DND-41 (cell line): ENCODE measurements around the gene UGT1A6.
"Not testable (repeated sequence)": the region's sequence is repeated elsewhere in the genome, so short reads cannot be mapped to it uniquely, and the experiment has no call there.

ENCODE experiments used
- ATAC-seq: fragments of 200-7000 bp; cut with Tn5 transposase; 3 replicates; pipeline ENCODE4 v1.9.1; 2021; ENCODE audit warnings: low read depth; ENCODE audit not compliant: insufficient read depth
- DNase-seq: peaks from one replicate; pipeline ENCODE4 v3.0.0-alpha.2; 2020
- H2AFZ ChIP-seq: 2 replicates; pipeline ENCODE4 v1.6.0; 2012; ENCODE audit warnings: low read depth, low read length
- H3K27ac ChIP-seq: 2 replicates; pipeline ENCODE4 v1.5.1; 2012; ENCODE audit warnings: low read length, inconsistent platforms
- H3K27me3 ChIP-seq: fragments of 200-600 bp; sonication (generic); 2 replicates; pipeline ENCODE4 v1.6.0; 2012; ENCODE audit warnings: low read length, mild to moderate bottlenecking, inconsistent platforms; ENCODE audit not compliant: insufficient read depth, poor library complexity
- H3K36me3 ChIP-seq: 2 replicates; pipeline ENCODE4 v1.5.1; 2012; ENCODE audit warnings: low read length, inconsistent platforms; ENCODE audit not compliant: insufficient read depth
- H3K4me1 ChIP-seq: 2 replicates; pipeline ENCODE4 v1.5.1; 2012; ENCODE audit warnings: mild to moderate bottlenecking, low read length; ENCODE audit not compliant: insufficient read depth
- H3K4me2 ChIP-seq: 2 replicates; pipeline ENCODE4 v1.6.0; 2012; ENCODE audit warnings: mild to moderate bottlenecking, moderate library complexity, low read length, inconsistent platforms; ENCODE audit not compliant: insufficient read depth
- H3K4me3 ChIP-seq, 2 experiments: fragments of 200-600 bp in 1 of 2; shearing (Covaris generic) in 1 of 2; 2 replicates each; pipeline ENCODE4 v1.5.1; 2012 to 2016; ENCODE audit warnings: inconsistent platforms in 2 of 2, low read length in 2 of 2, mild to moderate bottlenecking in 2 of 2, low read depth in 1 of 2, moderate library complexity in 1 of 2
- H3K79me2 ChIP-seq: 2 replicates; pipeline ENCODE4 v1.6.0; 2012; ENCODE audit warnings: low read length, inconsistent platforms; ENCODE audit not compliant: insufficient read depth
- H3K9ac ChIP-seq: 2 replicates; pipeline ENCODE4 v1.6.0; 2012; ENCODE audit warnings: low read depth, mild to moderate bottlenecking, inconsistent platforms, low read length, moderate library complexity
- H3K9me3 ChIP-seq: 2 replicates; pipeline ENCODE4 v1.5.1; 2012; ENCODE audit warnings: low read length, moderate library complexity, mild to moderate bottlenecking, inconsistent platforms; ENCODE audit not compliant: insufficient read depth, severe bottlenecking
- H4K20me1 ChIP-seq: 2 replicates; pipeline ENCODE4 v1.6.0; 2012; ENCODE audit warnings: low read length; ENCODE audit not compliant: insufficient read depth
- EZH2 ChIP-seq: IDR thresholded peaks from 3 replicates; pipeline ENCODE4 v1.6.1; 2012; ENCODE audit warnings: borderline replicate concordance, low read depth, mild to moderate bottlenecking, moderate library complexity, low read length, inconsistent platforms; ENCODE audit not compliant: severe bottlenecking
- TF ChIP-seq, protein P1 (sequence below): IDR thresholded peaks from 2 replicates; pipeline ENCODE4 v1.5.1; 2012; ENCODE audit warnings: borderline replicate concordance, low read length, moderate library complexity, mild to moderate bottlenecking; ENCODE audit not compliant: poor library complexity, severe bottlenecking; ENCODE audit errors: extremely low read depth

The UGT1A6 gene

DNA sequence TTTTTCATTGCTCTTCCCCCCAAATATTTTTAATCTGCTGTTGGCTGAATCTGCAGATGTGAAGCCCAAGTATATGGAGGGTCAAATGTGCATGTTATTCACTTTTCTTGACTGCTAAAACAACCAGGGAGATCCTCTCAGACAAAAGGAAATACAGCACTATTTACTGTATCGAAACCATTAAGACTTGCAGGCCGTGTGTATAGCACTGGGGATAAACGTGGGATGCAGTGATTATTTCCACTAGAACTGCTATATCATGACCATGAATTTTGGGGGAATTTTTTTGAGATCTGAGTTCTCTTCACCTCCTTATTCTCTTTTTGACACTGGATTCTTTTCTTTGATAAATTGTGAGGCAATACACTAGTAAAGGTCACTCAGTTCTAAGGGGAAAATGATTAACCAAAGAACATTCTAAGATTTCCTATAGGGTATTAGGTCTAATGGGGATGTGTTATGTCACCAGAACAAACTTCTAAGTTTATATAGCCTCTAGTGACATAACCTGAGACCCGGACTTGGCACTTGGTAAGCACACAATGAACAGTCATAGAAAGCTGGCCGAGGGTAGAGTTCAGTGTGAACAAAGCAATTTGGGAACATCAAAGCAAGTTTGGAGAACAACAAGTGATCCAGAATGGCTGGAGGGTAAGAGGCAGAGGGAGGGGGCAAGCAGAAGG is 52.5 kb downstream of the UGT1A6 start:
- TF ChIP-seq, protein P1, sequence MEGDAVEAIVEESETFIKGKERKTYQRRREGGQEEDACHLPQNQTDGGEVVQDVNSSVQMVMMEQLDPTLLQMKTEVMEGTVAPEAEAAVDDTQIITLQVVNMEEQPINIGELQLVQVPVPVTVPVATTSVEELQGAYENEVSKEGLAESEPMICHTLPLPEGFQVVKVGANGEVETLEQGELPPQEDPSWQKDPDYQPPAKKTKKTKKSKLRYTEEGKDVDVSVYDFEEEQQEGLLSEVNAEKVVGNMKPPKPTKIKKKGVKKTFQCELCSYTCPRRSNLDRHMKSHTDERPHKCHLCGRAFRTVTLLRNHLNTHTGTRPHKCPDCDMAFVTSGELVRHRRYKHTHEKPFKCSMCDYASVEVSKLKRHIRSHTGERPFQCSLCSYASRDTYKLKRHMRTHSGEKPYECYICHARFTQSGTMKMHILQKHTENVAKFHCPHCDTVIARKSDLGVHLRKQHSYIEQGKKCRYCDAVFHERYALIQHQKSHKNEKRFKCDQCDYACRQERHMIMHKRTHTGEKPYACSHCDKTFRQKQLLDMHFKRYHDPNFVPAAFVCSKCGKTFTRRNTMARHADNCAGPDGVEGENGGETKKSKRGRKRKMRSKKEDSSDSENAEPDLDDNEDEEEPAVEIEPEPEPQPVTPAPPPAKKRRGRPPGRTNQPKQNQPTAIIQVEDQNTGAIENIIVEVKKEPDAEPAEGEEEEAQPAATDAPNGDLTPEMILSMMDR: no peak
- TF ChIP-seq EZH2: no peak
- H3K27me3 ChIP-seq: peaks cover 3% of the 10 kb centered on the region
- ATAC-seq (no peak), DNase-seq (no peak)
- no peaks in the 10 kb centered on the region for H4K20me1 ChIP-seq
- H3K27ac ChIP-seq: no peak overlapping the region
- H3K4me2 ChIP-seq: no peak overlapping the region
- H3K4me3 ChIP-seq: no peak overlapping the region
- H3K4me1 ChIP-seq: no peaks in the 10 kb centered on the region
- no peak overlapping the region for H3K9ac ChIP-seq
- H3K9me3 ChIP-seq: peaks cover 3% of the 10 kb centered on the region
- H3K36me3 ChIP-seq: no peaks in the 10 kb centered on the region
- H3K79me2 ChIP-seq: no peaks in the 10 kb centered on the region
- H2AFZ ChIP-seq: no peak overlapping the region

DNA sequence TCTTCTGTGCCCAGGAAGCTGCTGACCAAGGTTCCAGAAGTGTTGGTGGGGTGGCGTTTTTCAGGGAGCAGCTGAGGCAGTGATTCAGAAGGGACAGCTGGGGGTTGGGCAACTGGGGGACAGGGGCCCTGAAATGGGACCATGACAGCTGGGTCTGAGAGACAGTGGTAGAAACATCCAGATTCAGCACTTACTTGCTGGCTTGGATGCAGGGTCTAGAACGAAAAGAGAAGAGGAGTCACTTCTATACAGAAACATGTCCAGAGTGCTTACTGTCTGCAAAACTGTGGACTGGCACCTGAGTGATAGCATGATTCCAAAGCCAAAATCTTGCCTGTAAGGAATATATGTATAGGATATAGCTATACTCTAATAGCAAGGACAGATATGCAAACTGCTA is 53.1 kb downstream of the UGT1A6 start:
- not testable (repeated sequence) for ATAC-seq, H3K4me1 ChIP-seq, H3K36me3 ChIP-seq, DNase-seq, H3K9ac ChIP-seq, H2AFZ ChIP-seq, H3K4me2 ChIP-seq, H3K79me2 ChIP-seq, H3K27ac ChIP-seq, H3K4me3 ChIP-seq, H3K27me3 ChIP-seq, H3K9me3 ChIP-seq, H4K20me1 ChIP-seq

DNA sequence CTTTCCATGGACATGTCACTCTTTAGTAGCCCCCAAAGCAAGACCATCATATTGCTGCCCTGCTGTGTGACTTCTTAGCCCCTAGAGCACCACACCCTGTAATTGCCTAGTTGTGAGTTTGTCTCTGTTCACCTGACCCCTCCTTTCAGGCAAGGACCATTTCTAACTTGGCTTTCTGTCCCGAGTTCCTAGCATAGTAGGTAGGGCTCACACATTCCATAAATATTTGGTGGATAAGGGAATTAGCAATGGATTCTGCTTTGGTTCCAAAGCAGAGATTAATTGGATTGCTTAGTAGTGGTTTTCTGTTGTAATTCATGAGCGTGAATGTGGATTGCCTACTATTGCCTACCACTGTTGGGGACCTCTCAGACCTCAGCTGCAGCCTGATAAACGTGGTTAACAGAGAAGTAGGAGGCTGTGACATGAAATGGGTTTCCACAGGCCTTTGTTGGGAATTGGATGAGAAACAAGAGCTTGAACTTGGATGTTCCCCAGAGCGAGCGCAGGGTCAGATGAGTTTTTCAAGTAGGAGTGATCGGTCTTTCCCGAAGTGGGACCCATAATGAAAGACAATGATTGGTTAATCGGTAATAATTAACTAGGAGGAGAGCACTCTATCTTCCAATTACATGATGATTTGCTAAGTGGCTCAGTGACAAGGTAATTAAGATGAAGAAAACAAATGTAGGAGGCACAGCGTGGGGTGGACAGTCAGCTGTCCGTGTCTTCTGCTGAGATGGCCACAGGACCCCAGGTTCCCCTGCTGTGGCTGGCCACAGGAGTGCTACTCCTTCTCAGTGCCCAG is 54.0 kb downstream of the UGT1A6 start:
- Histone ChIP-seq H2AFZ (no peak overlapping the region), H3K4me1 (no peaks in the 10 kb centered on the region), H3K9ac (no peak overlapping the region), H3K36me3 (no peaks in the 10 kb centered on the region), H3K4me3 (no peak overlapping the region), H3K79me2 (no peaks in the 10 kb centered on the region), H4K20me1 (no peaks in the 10 kb centered on the region), H3K9me3 (peaks cover 12% of the 10 kb centered on the region), H3K4me2 (no peak overlapping the region), H3K27me3 (peaks cover 2% of the 10 kb centered on the region), H3K27ac (no peak overlapping the region)
- ATAC-seq (no peak), DNase-seq (no peak)
- TF ChIP-seq EZH2: no peak
- TF ChIP-seq, protein P1: no peak

DNA sequence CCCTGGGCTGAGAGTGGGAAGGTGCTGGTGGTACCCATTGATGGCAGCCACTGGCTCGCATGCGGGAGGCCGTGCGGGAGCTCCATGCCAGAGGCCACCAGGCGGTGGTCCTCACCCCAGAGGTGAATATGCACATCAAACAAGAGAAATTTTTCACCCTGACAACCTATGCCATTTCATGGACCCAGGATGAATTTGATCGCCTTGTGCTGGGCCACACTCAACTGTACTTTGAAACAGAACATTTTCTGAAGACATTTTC is 54.5 kb downstream of the UGT1A6 start:
- H3K4me3 ChIP-seq: no peak overlapping the region
- H4K20me1 ChIP-seq: no peaks in the 10 kb centered on the region
- no peaks in the 10 kb centered on the region for H3K79me2 ChIP-seq
- H3K4me1 ChIP-seq: no peaks in the 10 kb centered on the region
- no peak overlapping the region for H2AFZ ChIP-seq
- H3K9me3 ChIP-seq: peaks cover 12% of the 10 kb centered on the region
- TF ChIP-seq, protein P1: no peak
- no peak overlapping the region for H3K27ac ChIP-seq
- no peak overlapping the region for H3K9ac ChIP-seq
- no peaks in the 10 kb centered on the region for H3K27me3 ChIP-seq
- DNase-seq (no peak), ATAC-seq (no peak)
- H3K36me3 ChIP-seq: no peaks in the 10 kb centered on the region
- no peak overlapping the region for H3K4me2 ChIP-seq

DNA sequence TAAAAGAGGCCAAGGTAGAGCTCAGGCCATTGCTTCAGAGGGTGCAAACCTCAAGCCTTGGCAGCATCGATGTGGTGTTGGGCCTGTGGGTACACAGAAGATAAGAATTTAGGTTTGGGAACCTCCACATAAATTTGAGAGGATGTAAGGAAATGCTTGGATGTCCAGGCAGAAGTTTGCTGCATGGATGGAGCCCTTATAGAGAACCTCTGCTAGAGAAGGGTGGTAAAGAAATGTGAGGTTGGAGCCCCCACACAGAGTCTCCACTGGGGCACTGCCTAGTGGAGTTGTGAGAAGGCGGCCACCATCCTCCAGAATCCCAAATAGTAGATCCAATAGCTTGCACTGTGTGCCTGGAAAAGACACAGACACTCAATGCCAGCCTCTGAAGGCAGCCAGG is 58.0 kb downstream of the UGT1A6 start:
- peaks cover 12% of the 10 kb centered on the region for H3K9me3 ChIP-seq
- H3K4me1 ChIP-seq, H3K4me2 ChIP-seq, H3K36me3 ChIP-seq, H3K9ac ChIP-seq, ATAC-seq, H3K79me2 ChIP-seq, H3K27me3 ChIP-seq, H2AFZ ChIP-seq, DNase-seq, H4K20me1 ChIP-seq, H3K4me3 ChIP-seq, H3K27ac ChIP-seq: not testable (repeated sequence)
